B cell (primary cell): ENCODE results near the gene ZNF581.

Source experiments
- CTCF ChIP-seq: fragments of 200-600 bp; IDR thresholded peaks from one replicate; pipeline ENCODE4 v1.8.0; 2022; ENCODE audit warnings: antibody characterized with exemption, mild to moderate bottlenecking
- EZH2 ChIP-seq: IDR thresholded peaks from 2 replicates; pipeline ENCODE4 v1.6.1; 2012; ENCODE audit warnings: borderline replicate concordance, low read depth, mild to moderate bottlenecking, moderate library complexity, low read length; ENCODE audit not compliant: insufficient read depth, poor library complexity, severe bottlenecking

GRCh38 chr19:55658846-55659459 is 15.5 kb downstream of the ZNF581 start:
- TF ChIP-seq CTCF (no peak), EZH2 (no peak)
